Measurements from ENCODE around the gene PABPC1L2A.
"Not testable (repeated sequence)": the region's sequence is repeated elsewhere in the genome, so short reads cannot be mapped to it uniquely, and the experiment has no call there.

The PABPC1L2A gene

DNA sequence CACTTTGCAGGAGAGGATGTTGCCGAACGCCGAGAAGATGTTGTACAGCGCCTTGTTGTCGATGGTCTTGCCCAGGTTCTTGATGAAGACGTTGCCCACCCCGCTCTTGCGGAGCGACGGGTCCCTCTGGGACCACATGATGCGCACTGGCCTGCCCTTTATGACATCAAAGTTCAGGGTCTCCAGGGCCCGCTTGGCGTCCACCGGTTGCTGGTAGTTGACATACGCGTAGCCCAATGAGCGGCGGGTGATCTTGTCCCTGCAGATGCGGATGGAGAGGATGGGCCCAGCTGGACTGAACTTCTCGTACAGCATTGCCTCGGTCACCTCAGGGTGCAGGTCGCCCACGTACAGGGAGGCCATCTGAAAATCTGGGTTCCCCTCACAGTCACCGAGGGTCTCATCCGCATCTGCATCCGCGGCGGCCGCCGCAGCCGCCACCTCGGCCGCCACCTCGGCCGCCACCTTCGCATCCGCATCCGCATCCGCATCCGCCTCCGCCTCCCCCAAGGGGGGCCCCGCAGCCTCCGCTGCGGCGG, at the start of gene PABPC1L2A:
Gene PABPC1L2A (minus strand): TSS at position 489 of the 539 bp plus-strand sequence. CDS start 126 bp downstream, at position 363.
- DNase-seq: not testable (repeated sequence)

DNA sequence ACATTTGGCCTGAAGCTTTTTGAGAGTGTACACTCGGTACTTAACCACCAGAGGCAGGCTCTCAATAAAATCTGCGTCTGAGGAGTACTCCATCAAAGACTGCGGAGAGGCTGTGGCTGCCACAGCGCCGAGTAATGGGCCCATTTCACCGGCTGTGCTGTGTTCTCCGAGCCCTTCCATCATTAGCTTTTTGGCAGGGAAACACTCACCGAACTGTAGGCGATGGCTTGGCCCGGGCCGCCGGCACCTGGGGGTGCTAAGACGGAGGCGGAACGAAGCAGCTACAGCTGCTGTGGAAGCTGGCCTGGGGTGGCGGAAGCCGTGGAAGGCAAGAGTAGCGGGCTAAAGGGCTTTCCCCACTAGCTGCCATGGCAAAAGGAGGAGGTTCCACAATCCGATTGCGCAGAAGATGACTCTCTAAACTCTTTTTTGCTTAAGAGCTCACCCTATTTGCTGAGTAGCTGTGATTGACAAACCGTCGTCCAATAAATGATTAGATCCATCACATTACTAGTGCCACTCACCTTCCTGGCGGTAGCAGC, 48.5 kb upstream of the PABPC1L2A start:
- no peak for DNase-seq

DNA sequence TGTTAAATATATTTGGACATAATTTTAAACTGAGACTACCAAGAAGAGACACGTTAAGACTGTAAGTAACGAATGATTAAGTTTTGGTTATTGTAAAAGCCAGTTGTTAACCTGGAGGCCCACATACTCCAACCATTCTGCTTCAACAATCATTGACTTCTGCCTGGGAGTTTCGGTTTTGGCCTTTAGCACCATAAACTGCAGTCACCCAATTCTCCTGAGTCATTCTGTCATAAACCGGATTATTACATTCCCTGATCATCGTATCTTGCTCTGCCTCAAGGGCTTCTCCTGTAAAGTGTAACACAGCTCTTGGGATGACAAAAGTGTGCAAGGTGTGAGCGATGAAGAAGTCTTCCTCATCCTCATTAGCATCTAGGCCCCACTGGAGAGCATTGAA, 46.9 kb upstream of the PABPC1L2A start:
- no peak for DNase-seq

DNA sequence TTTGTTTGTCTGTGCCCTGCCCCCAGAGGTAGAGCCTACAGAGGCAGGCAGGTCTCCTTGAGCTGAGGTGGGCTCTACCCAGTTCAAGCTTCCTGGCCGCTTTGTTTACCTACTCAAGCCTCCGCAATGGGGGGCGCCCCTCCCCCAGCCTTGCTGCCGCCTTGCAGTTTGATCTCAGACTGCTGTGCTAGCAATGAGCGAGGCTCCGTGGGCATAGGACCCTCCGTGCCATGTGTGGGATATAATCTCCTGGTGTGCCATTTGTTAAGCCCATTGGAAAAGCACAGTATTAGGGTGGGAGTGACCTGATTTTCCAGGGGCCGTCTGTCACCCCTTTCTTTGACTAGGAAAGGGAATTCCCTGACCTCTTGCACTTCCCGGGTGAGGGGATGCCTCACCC, 20.2 kb upstream of the PABPC1L2A start:
- not testable (repeated sequence) for DNase-seq

DNA sequence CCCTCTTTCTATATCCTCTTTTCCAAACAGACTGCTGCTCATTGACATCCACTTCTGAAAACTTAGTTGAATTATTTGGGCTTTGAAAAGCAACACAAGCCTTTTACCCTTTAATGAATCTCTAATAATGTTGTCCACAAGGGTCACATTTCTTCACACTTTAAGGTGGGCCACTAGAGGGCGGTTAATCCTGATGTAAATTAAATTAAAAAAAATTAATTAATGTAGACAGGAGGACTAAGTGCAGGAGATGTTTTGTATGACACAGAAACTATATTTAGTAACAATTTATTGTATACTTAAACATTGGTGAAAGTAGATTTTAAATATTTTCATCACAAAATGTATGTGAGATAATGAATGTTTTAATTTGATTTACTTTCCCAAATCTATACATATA, 7.5 kb upstream of the PABPC1L2A start:
- not testable (repeated sequence) for DNase-seq

DNA sequence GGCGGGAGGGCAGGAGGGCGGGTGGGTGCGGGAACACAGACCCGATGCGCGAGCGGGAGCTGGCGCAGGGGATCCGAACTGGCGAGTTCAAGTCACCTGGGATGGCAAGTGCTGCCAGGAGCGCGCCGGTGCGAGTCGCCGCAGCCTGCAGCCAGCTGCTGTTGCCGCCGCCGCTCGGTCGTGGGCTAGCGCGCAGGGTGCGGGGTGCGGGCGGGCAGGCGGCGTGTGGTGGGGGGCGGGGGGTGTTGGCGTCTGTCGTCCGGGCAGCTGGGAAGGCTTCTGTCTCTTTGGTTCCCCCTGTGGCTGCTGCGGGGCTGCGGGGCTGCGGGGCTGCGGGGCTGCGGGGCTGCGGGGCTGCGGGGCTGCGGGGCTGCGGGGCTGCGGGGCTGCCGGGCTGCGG, 572 bp upstream of the PABPC1L2A start:
- not testable (repeated sequence) for DNase-seq

DNA sequence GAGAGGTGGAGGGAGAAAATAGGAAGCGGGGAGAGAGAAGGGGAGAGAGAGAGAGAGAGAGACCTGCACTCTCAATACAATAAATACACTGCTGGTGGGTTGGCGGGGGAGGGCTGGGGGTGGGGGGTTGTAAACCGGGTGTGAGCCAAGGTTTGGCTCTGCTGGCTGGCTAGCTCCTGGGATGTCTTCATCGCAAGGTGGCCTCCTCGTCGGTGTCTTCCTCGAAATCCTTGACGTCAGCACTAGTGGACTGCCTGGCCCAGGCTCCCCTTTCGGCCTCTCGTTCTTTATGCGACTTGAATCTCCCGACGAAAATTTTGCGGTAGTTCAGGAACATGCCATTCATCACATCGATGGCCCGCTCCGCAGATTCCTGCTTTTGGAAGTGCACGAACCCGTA, 715 bp downstream of the PABPC1L2A start:
- not testable (repeated sequence) for DNase-seq

DNA sequence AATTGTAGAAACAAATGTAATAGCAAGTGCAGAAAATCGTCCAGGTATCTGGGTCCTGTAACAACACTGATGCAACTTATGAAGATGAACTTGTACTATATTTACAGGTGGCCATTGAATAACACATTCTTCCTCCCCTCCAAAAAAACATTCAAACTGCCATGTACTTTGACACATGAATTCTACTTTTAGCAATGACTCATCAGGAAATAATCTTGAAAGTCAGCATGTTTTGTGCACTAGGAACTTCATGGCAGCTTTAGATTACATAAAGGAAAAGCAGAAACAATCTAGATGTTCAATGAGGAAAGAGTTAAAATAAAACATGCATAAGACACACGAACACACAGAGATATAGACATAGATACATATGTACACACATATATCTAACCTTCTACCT, 2.5 kb downstream of the PABPC1L2A start:
- DNase-seq: no peak

DNA sequence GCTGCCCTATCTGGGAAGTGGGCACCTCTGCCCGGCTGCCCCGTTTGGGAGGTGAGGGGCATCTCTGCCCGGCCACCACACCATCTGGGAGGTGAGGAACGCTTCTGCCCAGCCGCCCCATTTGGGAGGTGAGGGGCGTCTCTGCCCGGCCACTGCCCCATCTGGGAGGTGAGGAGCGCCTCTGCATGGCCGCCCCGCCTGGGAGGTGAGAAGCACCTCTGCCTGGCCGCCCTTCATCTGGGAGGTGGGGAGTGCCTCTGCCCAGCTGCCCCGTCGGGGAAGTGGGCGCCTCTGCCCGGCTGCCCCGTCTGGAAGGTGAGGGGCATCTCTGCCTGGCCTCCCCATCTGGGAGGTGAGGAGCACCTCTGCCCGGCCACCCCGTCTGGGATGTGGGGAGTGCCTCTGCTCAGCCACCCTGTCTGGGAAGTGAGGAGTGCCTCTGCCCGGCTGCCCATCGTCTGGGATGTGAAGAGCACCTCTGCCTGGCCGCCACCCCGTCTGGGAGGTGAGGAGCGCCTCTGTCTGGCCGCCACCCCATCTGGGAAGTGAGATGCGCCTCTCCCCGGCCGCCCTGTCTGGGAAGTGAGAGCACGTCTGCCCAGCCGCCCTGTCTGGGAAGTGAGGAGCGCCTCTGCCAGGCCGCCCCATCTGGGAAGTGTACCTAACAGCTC, 9.8 kb downstream of the PABPC1L2A start:
- DNase-seq: no peak

DNA sequence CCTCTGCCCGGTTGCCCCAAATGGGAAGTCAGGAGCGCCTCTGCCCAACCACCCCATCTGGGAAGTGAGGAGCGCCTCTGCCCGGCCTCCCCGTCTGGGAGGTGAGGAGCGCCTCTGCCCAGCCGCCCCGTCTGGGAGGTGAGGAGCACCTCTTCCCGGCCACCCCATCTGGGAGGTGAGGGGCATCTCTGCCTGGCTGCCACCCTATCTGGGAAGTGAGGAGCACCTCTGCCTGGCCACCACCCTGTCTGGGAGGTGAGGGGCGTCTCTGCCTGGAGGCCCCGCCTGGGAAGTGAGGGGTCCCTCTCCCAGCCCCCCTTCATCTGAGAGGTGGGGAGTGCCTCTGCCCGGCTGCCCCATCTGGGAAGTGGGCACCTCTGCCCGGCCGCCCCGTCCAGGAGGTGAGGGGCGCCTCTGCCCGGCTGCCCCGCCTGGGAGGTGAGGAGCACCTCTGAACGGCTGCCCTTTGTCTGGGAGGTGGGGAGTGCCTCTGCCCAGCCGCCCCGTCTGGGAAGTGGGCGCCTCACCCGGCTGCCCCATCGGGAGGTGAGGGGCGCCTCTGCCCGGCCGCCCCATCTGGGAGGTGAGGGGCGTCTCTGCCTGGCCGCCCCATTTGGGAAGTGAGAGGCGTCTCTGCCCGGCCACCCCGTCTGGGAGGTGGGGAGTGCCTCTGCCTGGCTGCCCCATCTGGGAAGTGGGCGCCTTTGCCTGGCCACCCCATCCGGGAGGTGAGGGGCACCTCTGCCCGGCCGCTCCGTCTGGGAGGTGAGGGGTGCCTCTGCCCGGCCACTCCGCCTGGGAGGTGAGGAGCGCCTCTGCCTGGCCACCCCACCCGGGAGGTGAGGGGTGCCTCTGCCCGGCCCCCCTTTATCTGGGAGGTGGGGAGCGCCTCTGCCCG, 10.6 kb downstream of the PABPC1L2A start:
- DNase-seq: no peak

DNA sequence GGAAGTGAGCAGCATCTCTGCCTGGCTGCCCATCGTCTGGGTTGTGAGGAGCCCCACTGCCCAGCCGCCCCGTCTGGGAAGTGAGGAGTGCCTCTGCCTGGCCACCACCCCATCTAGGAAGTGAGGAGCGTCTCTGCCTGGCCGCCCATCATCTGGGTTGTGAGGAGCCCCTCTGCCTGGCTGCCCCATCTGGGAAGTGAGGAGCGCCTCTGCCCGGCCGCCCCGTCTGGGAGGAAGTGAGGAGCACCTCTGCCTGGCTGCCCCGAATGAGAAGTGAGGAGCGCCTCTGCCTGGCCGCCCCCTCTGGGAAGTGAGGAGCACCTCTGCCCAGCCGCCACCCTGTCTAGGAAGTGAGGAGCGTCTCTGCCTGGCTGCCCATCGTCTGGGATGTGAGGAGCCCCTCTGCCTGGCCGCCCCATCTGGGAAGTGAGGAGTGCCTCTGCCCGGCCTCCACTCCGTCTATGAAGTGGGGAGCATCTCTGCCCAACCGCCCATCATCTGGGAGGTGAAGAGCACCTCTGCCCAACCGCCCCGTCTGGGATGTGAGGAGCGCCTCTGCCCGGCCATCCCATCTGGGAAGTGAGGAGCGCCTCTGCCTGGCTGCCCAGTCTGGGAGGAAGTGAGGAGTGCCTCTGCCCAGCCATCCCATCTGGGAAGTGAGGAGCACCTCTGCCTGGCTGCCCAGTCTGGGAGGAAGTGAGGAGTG, 11.4 kb downstream of the PABPC1L2A start:
- DNase-seq: not testable (repeated sequence)

DNA sequence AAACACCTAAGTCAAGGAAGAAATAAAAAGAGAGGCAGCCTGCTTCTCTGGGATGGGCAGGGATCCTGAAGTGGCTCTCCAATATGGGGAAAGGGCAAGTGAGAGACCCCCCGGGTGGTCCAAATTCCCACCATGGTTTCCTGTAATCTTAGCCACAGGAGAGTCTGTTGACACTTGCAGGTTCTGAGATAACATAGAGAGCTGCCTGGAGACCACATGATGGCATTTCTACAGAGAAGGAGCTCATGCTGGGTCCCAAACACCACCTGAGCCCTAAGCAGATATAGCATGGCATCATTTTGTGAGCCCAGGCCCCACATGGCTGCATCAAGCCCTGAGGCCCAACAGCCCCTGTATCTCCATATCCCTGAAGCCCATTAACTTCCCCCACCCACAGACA, 50.4 kb downstream of the PABPC1L2A start:
- no peak for DNase-seq

Measured in NCI-H1436 (cell line).